ENCODE data around the gene ENTPD6. TPM values are rescaled to one million over a fixed set of nuclear protein-coding genes. Genes with fewer than 3 reads are reported as not detected.

ENTPD6 gene
- total and polyA plus RNA-seq, 9 donors = 34.9 to 73.8 (median 47.1) TPM

DNA sequence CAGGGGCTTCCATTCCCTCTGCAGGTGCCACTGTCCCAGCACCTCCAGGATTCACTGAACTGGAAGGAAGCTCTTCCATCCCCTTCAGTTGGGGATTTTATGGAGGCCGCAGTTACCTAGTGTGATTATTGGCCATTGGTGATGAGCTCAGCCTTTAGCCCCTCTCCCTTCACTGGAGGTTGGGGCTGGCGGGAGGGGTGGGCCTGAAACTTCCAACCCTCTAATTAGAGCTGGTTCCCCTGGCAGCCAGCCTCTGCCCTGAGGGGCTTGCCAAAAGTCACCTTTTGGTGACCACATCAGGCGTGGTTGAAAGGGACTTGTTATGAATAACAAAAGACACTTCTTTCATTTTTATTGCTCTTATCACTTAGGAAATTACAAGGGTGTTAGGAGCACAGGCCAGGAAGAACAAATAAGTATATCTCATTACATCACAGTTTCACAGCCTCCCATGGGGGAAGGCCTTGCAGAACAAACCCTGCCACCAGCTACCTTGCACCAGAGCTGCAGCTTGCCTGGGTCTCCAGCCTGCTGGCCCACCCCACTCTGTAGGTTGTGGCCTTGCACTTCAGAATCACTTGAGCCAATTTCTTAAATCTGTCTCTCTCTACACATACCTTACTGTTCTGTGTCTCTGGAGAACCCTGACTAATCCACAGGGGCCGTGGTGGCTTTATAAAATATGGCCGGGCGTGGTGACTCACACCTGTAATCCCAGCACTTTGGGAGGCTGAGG is 57.3 kb downstream of the ENTPD6 start:
- no peaks in the 10 kb centered on the region for H3K27me3 ChIP-seq
- DNase-seq = no peak
- WGBS, 3 donors = 77 to 95% (median 87%) methylated on average over 6 of the region's 6 CpGs
- no peaks in the 10 kb centered on the region for H3K9me3 ChIP-seq
- H3K27ac ChIP-seq = no peak overlapping the region
- H3K36me3 ChIP-seq = no peaks in the 10 kb centered on the region
- intact Hi-C loops (cut with DNase I) = no loop called here
- H3K4me1 ChIP-seq (ENCODE audit: insufficient read depth) = peaks cover 4% of the 10 kb centered on the region
- H3K4me3 ChIP-seq = no peak overlapping the region
- TF ChIP-seq EP300 (IDR thresholded peaks at IDR 0.05) = no peak
- TF ChIP-seq POLR2A (IDR thresholded peaks at IDR 0.05) = no peak
- TF ChIP-seq, protein P1, sequence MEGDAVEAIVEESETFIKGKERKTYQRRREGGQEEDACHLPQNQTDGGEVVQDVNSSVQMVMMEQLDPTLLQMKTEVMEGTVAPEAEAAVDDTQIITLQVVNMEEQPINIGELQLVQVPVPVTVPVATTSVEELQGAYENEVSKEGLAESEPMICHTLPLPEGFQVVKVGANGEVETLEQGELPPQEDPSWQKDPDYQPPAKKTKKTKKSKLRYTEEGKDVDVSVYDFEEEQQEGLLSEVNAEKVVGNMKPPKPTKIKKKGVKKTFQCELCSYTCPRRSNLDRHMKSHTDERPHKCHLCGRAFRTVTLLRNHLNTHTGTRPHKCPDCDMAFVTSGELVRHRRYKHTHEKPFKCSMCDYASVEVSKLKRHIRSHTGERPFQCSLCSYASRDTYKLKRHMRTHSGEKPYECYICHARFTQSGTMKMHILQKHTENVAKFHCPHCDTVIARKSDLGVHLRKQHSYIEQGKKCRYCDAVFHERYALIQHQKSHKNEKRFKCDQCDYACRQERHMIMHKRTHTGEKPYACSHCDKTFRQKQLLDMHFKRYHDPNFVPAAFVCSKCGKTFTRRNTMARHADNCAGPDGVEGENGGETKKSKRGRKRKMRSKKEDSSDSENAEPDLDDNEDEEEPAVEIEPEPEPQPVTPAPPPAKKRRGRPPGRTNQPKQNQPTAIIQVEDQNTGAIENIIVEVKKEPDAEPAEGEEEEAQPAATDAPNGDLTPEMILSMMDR (IDR thresholded peaks at IDR 0.05) = no peak

DNA sequence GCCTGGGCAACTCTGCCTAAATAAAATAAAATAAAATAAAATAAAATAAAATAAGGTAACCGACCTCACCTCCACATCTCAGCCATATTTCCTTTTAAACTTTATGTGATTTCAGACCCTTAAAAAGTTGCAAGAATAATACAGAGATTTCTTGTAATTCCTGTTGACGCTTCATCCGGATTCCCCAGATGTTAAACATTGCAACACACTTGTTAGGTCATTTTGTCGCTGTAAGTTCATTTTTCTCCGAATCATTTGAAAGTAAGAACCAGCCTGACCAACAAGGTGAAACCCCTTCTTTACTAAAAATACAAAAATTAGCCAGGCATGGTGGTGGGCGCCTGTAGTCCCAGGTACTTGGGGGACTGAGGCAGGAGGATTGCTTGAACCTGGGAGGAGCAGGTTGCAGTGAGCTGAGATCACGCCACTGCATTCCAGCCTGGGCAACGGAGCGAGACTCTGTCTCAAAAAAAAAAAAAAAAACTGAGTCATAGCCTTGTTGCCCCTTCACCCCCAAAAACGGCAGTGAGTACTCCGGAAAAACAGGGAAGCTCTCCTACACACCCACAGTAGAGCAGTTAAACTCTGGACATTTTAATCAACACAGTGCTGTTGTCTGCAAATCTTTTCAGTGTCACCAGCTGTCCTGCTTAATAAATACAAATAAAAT is 58.2 kb downstream of the ENTPD6 start:
- no peak for DNase-seq
- Histone ChIP-seq H3K9me3 (no peaks in the 10 kb centered on the region), H3K27ac (no peak overlapping the region), H3K4me1 (ENCODE audit: insufficient read depth) (peaks cover 4% of the 10 kb centered on the region), H3K36me3 (no peaks in the 10 kb centered on the region), H3K27me3 (no peaks in the 10 kb centered on the region), H3K4me3 (no peak overlapping the region)
- 86 to 91% (median 89%) methylated on average over 11 of the region's 11 CpGs for WGBS, 3 donors
- intact Hi-C loops (cut with DNase I) = no loop called here
- TF ChIP-seq, protein P1 (IDR thresholded peaks at IDR 0.05) = no peak
- TF ChIP-seq EP300 (IDR thresholded peaks at IDR 0.05) = no peak
- TF ChIP-seq POLR2A (IDR thresholded peaks at IDR 0.05) = no peak

DNA sequence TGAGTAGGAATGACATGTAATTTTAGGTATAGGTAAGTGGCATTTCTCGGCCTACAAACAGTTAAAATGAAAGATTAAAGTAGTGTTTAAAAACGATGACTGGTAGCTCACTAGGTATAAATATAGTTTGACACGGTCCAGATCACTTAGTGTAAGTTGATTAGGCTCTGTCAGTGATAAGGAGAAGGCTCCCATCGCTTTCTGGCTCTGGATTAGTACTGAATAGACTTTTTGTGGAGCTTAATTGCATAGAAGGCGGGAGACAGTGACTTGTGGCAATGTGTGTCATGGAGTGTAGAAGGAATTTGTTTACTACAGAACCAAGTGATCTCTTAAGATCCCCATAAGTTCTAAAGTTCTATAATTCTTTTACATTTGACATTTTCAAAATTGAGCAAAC is 59.1 kb downstream of the ENTPD6 start:
- WGBS, 3 donors = 70 to 74% (median 71%) methylated on average over 5 of the region's 5 CpGs
- intact Hi-C loops (cut with DNase I) = no loop called here
- peaks cover 4% of the 10 kb centered on the region for H3K4me1 ChIP-seq (ENCODE audit: insufficient read depth)

DNA sequence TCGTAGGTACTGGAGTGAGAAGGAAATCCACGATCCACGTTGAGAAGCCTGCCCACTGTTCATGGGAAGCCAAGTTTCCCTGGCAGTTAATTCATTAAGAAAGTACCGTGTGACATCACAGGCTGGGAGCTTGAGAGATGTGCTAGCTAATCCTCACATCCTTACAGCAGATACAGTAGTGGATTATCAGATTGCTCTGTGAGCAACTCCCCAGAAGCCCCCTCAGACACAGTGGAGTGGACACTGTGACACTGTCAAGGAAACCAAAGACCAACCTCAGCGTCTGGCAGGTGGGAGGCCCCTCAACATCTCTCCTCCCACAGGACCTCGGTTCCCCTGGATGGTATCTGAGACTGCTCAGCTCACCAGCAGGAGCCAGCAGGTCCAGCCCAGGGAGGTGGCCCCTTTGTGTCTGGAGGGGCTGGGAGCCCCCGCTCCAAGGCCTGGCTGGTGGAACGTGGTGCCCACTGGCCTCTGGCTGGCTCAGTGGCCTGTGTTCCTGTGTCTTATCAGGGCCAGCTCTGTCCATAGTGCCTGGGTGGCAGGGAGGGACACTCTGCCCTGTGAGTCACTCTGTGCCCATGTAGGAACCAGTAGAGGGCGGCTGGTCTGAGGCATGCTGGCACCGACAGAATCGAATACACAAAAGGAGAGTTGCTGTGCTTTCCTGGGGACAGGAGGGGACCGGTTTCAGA is 59.6 kb downstream of the ENTPD6 start:
- Histone ChIP-seq H3K9me3 (no peaks in the 10 kb centered on the region), H3K27ac (no peak overlapping the region), H3K4me1 (ENCODE audit: insufficient read depth) (peaks cover 1% of the 10 kb centered on the region), H3K4me3 (no peak overlapping the region), H3K36me3 (no peaks in the 10 kb centered on the region), H3K27me3 (no peaks in the 10 kb centered on the region)
- TF ChIP-seq, protein P1 (IDR thresholded peaks at IDR 0.05) = no peak
- DNase-seq = no peak
- intact Hi-C loops (cut with DNase I) = no loop called here
- WGBS, 3 donors = 86 to 90% (median 88%) methylated on average over 12 of the region's 12 CpGs

More for the DNA sequence above, 59.1 kb downstream of the ENTPD6 start:
- Histone ChIP-seq H3K4me3 (no peak overlapping the region), H3K27me3 (no peaks in the 10 kb centered on the region), H3K27ac (no peak overlapping the region), H3K9me3 (no peaks in the 10 kb centered on the region), H3K36me3 (no peaks in the 10 kb centered on the region)
- no peak for DNase-seq
- TF ChIP-seq POLR2A (IDR thresholded peaks at IDR 0.05) = no peak
- TF ChIP-seq, protein P1 (IDR thresholded peaks at IDR 0.05) = no peak
- TF ChIP-seq EP300 (IDR thresholded peaks at IDR 0.05) = no peak

Measured in ovary (tissue), 9 donors.